Measurements from ENCODE around the gene LRRTM4. TPM values are rescaled to one million over a fixed set of nuclear protein-coding genes. Genes with fewer than 3 reads are reported as not detected.
"Not testable (repeated sequence)": the region's sequence is repeated elsewhere in the genome, so short reads cannot be mapped to it uniquely, and the experiment has no call there.

Gene LRRTM4
- total and polyA plus RNA-seq, 2 donors from 2014 or later, result 0.19 TPM; not detected in 1

DNA sequence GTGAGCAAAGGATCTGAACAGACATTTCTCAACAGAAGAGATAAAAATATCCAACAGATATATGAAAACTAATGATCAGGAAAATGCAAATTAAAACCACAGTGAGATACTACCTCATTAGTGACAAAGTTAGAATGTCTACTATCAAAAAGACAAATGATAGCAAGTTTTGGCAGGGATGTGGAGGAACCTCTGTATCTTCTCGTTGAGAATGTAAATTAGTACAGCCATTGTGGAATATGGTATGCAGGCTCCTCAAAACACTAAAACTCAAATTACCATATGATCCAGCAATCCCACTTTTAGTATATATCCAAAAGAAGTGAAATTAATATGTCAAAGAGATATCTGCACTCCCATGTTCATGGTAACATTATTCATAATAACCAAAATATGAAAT lies 427.1 kb downstream of the LRRTM4 start:
- no peak overlapping the region for H3K4me3 ChIP-seq (ENCODE audit: low read length in 3 of 3)
- H3K36me3 ChIP-seq (ENCODE audit: control insufficient read depth in 2 of 3, insufficient read depth in 3 of 3, low read length in 3 of 3), result no peaks in the 10 kb centered on the region
- FAIRE-seq (no peak), DNase-seq (no peak)
- no peak overlapping the region for H3K27ac ChIP-seq (ENCODE audit: low read depth in 2 of 2, low read length in 2 of 2)
- H3K9me3 ChIP-seq (ENCODE audit: control insufficient read depth in 2 of 3, insufficient read depth in 1 of 3, low read length in 3 of 3), result no peaks in the 10 kb centered on the region
- intact Hi-C loops (cut with DNase I), result no loop called here
- no peaks in the 10 kb centered on the region for H3K27me3 ChIP-seq (ENCODE audit: control insufficient read depth, insufficient read depth, low read length)
- TF ChIP-seq, protein P1, sequence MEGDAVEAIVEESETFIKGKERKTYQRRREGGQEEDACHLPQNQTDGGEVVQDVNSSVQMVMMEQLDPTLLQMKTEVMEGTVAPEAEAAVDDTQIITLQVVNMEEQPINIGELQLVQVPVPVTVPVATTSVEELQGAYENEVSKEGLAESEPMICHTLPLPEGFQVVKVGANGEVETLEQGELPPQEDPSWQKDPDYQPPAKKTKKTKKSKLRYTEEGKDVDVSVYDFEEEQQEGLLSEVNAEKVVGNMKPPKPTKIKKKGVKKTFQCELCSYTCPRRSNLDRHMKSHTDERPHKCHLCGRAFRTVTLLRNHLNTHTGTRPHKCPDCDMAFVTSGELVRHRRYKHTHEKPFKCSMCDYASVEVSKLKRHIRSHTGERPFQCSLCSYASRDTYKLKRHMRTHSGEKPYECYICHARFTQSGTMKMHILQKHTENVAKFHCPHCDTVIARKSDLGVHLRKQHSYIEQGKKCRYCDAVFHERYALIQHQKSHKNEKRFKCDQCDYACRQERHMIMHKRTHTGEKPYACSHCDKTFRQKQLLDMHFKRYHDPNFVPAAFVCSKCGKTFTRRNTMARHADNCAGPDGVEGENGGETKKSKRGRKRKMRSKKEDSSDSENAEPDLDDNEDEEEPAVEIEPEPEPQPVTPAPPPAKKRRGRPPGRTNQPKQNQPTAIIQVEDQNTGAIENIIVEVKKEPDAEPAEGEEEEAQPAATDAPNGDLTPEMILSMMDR (IDR thresholded peaks at IDR 0.05; ENCODE audit: borderline replicate concordance, extremely low read depth, insufficient read depth), result no peak
- H3K4me1 ChIP-seq (ENCODE audit: control insufficient read depth in 2 of 3, insufficient read depth in 2 of 3, low read depth in 1 of 3, low read length in 3 of 3), result no peaks in the 10 kb centered on the region
- H3K9ac ChIP-seq (ENCODE audit: low read length in 3 of 3), result no peak overlapping the region

DNA sequence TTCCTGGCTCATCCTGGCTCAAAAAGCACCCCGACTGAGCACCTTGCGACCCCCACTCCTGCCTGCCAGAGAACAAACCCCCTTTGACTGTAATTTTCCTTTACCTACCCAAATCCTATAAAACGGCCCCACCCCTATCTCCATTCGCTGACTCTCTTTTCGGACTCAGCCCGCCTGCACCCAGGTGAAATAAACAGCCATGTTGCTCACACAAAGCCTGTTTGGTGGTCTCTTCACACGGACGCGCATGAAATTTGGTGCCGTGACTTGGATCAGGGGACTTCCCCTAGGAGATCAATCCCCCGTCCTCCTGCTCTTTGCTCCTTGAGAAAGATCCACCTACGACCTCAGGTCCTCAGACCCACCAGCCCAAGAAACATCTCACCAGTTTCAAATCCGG lies 433.8 kb downstream of the LRRTM4 start:
- FAIRE-seq; H3K4me1 ChIP-seq (ENCODE audit: control insufficient read depth in 2 of 3, insufficient read depth in 2 of 3, low read depth in 1 of 3, low read length in 3 of 3); intact Hi-C loops (cut with DNase I); H3K27ac ChIP-seq (ENCODE audit: low read depth in 2 of 2, low read length in 2 of 2); H3K9ac ChIP-seq (ENCODE audit: low read length in 3 of 3); H3K27me3 ChIP-seq (ENCODE audit: control insufficient read depth, insufficient read depth, low read length); H3K36me3 ChIP-seq (ENCODE audit: control insufficient read depth in 2 of 3, insufficient read depth in 3 of 3, low read length in 3 of 3); H3K9me3 ChIP-seq (ENCODE audit: control insufficient read depth in 2 of 3, insufficient read depth in 1 of 3, low read length in 3 of 3); DNase-seq; H3K4me3 ChIP-seq (ENCODE audit: low read length in 3 of 3): not testable (repeated sequence)

DNA sequence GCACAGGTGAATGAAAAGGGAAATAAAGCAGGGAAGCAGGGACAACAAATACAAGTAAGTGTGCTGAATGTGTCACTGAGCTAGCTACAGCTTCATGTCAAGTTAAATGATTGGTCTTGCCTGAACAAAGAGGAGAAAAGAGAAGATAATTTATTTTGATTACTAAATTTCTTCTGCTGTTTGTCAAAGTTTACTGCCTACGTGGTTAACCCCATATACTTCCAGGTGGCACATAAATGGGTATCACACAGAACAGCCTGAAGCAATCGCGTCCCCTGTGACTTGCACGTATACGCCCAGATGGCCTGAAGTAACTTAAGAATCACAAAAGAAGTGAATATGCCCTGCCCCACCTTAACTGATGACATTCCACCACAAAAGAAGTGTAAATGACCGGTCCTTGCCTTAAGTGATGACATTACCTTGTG lies 434.2 kb downstream of the LRRTM4 start:
- H3K36me3 ChIP-seq (ENCODE audit: control insufficient read depth in 2 of 3, insufficient read depth in 3 of 3, low read length in 3 of 3), result no peaks in the 10 kb centered on the region
- no peak overlapping the region for H3K4me3 ChIP-seq (ENCODE audit: low read length in 3 of 3)
- no peak for FAIRE-seq
- intact Hi-C loops (cut with DNase I), result no loop called here
- DNase-seq, result no peak
- no peak overlapping the region for H3K27ac ChIP-seq (ENCODE audit: low read depth in 2 of 2, low read length in 2 of 2)
- TF ChIP-seq, protein P1 (IDR thresholded peaks at IDR 0.05; ENCODE audit: borderline replicate concordance, extremely low read depth, insufficient read depth), result no peak
- H3K4me1 ChIP-seq (ENCODE audit: control insufficient read depth in 2 of 3, insufficient read depth in 2 of 3, low read depth in 1 of 3, low read length in 3 of 3), result no peaks in the 10 kb centered on the region
- peaks cover 3% of the 10 kb centered on the region for H3K27me3 ChIP-seq (ENCODE audit: control insufficient read depth, insufficient read depth, low read length)
- no peaks in the 10 kb centered on the region for H3K9me3 ChIP-seq (ENCODE audit: control insufficient read depth in 2 of 3, insufficient read depth in 1 of 3, low read length in 3 of 3)
- no peak overlapping the region for H3K9ac ChIP-seq (ENCODE audit: low read length in 3 of 3)

DNA sequence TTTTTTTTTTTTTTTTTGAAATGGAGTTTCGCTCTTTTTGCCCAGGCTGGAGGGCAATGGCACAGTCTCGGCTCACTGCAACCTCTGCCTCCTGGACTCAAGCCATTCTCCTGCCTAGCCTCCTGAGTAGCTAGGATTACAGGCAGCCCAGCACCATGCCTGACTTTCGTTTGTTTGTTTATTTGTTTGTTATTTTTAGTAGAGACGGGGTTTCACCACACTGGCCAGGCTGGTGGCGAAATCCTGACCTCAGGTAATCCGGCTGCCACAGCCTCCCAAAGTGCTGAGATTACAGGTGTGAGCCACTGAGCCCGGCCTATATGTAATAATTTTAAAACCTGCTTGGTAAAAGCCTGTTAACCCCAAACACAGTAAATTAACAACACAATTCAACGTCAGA lies 435.7 kb downstream of the LRRTM4 start:
- no peak overlapping the region for H3K4me3 ChIP-seq (ENCODE audit: low read length in 3 of 3)
- no peaks in the 10 kb centered on the region for H3K36me3 ChIP-seq (ENCODE audit: control insufficient read depth in 2 of 3, insufficient read depth in 3 of 3, low read length in 3 of 3)
- FAIRE-seq (no peak), DNase-seq (no peak)
- no peak overlapping the region for H3K9ac ChIP-seq (ENCODE audit: low read length in 3 of 3)
- TF ChIP-seq, protein P1 (IDR thresholded peaks at IDR 0.05; ENCODE audit: borderline replicate concordance, extremely low read depth, insufficient read depth), result no peak
- intact Hi-C loops (cut with DNase I), result no loop called here
- no peaks in the 10 kb centered on the region for H3K9me3 ChIP-seq (ENCODE audit: control insufficient read depth in 2 of 3, insufficient read depth in 1 of 3, low read length in 3 of 3)
- no peak overlapping the region for H3K27ac ChIP-seq (ENCODE audit: low read depth in 2 of 2, low read length in 2 of 2)
- H3K27me3 ChIP-seq (ENCODE audit: control insufficient read depth, insufficient read depth, low read length), result peaks cover 3% of the 10 kb centered on the region
- H3K4me1 ChIP-seq (ENCODE audit: control insufficient read depth in 2 of 3, insufficient read depth in 2 of 3, low read depth in 1 of 3, low read length in 3 of 3), result no peaks in the 10 kb centered on the region
